Medulla oblongata (tissue), 1 donor: Measurements from ENCODE around the gene FCSK.
"Not testable (repeated sequence)": the region's sequence is repeated elsewhere in the genome, so short reads cannot be mapped to it uniquely, and the experiment has no call there.

Source experiments
- DNase-seq: peaks from one replicate; pipeline ENCODE4 v3.0.0-alpha.2; 2015; ENCODE audit errors: extremely low spot score

Gene FCSK

GRCh38 chr16:70454222-70455034 is at the start of gene FCSK:
Gene FCSK, plus strand, starts transcription at chr16:70454595. Its CDS starts 8,596 bp downstream, at chr16:70463191.
- DNase-seq, result peak; percentile 81

GRCh38 chr16:70406104-70406503 is 48.3 kb upstream of the FCSK start:
- not testable (repeated sequence) for DNase-seq

GRCh38 chr16:70407811-70408274 is 46.6 kb upstream of the FCSK start:
- DNase-seq, result peak; percentile 19

GRCh38 chr16:70410734-70411133 is 43.7 kb upstream of the FCSK start:
- DNase-seq, result peak; percentile 70

GRCh38 chr16:70412385-70412784 is 42.0 kb upstream of the FCSK start:
- no peak for DNase-seq

- not testable (repeated sequence) for DNase-seq
Measured at GRCh38 chr16:70413572-70413971, 40.8 kb upstream of the FCSK start.

GRCh38 chr16:70416748-70417616 is 37.4 kb upstream of the FCSK start:
- no peak for DNase-seq

GRCh38 chr16:70417661-70418060 is 36.7 kb upstream of the FCSK start:
- no peak for DNase-seq

- DNase-seq, result no peak
Measured at GRCh38 chr16:70418274-70418992, 36.0 kb upstream of the FCSK start.

- no peak for DNase-seq
Measured at GRCh38 chr16:70418993-70419318, 35.4 kb upstream of the FCSK start.

- DNase-seq, result no peak
Measured at GRCh38 chr16:70419384-70420327, 34.7 kb upstream of the FCSK start.

- no peak for DNase-seq
Measured at GRCh38 chr16:70421014-70421413, 33.4 kb upstream of the FCSK start.

GRCh38 chr16:70421473-70422311 is 32.7 kb upstream of the FCSK start:
- DNase-seq, result no peak

GRCh38 chr16:70422543-70422942 is 31.9 kb upstream of the FCSK start:
- no peak for DNase-seq

GRCh38 chr16:70427786-70428177 is 26.6 kb upstream of the FCSK start:
- DNase-seq, result no peak

- DNase-seq, result peak; percentile 88
Measured at GRCh38 chr16:70428178-70428998, 26.0 kb upstream of the FCSK start.

- no peak for DNase-seq
Measured at GRCh38 chr16:70429888-70430666, 24.3 kb upstream of the FCSK start.
